Uterus (tissue), 2 donors: ENCODE results near the gene VAT1.

ENCODE experiments used
- CTCF ChIP-seq, 4 experiments: fragments of 200-600 bp in 2 of 4; fragments of 450-650 bp in 2 of 4; sonication (generic) in 2 of 4; IDR thresholded peaks; one replicate each; pipeline ENCODE4 v1.5.1; 2016 to 2019; ENCODE audit warnings: antibody characterized with exemption in 4 of 4, mild to moderate bottlenecking in 2 of 4, moderate library complexity in 1 of 4
- POLR2A ChIP-seq, 2 donors: fragments of 450-650 bp; IDR thresholded peaks; one replicate each; pipeline ENCODE4 v1.6.1; 2016; ENCODE audit warnings: antibody characterized with exemption in 2 of 2, mild to moderate bottlenecking in 1 of 2, moderate library complexity in 1 of 2

GRCh38 chr17:43010667-43011308 lies 11.4 kb downstream of the VAT1 start:
- TF ChIP-seq CTCF (IDR thresholded peaks at IDR 0.05) (no peak), POLR2A (IDR thresholded peaks at IDR 0.05) (no peak)
